ENCODE results near the gene ITGA6. TPM values are rescaled to one million over a fixed set of nuclear protein-coding genes. Genes with fewer than 3 reads are reported as not detected.
A peak's percentile ranks its signal among the peaks of the same experiment; 100 is the strongest.

The ITGA6 gene
- total RNA-seq, 1 donor from 2014 or later = 70.4 TPM

DNA sequence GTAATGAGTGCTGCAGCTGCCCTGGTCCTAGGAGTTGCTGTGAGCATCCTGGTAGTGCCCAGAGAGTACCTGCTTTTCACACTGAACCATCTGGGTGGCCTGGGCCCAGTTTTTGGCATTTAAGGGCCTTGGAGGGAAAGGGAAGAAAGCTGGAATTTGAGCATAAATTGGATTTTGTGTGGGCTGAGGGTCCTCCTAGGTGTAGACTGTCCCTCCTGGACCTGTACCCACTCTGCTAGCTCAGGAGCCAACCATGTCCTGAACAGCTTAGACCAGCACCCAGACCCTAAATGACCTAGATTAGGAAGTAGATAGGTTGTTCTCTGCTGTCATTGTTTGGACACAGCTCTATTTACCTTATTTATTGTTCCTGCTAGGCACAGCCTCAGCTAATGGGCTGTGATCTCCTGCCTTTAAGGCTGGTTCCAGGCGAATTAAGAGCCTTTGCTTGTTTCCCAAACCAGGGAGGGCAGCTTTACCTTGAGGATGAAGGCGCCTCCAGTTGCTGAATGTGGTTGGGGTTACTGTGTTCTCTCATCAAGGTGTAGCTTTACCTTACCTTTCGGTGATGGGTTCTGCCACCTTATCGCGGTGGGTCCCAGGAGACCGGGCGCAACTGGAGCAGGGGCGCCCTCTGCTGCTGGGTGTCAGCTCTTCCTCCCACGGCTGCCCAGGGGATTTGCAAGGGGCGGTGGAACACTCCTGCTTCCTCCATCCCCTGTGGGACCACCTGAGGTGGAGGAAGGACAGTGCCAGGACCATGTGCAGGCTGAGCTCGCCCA is 34.4 kb downstream of the ITGA6 start:
- Histone ChIP-seq H3K4me1 (peaks cover 59% of the 10 kb centered on the region), H3K27me3 (ENCODE audit: low read depth) (peaks cover 4% of the 10 kb centered on the region), H3K9me3 (no peaks in the 10 kb centered on the region), H3K27ac (peak overlapping the region; percentile 20), H3K4me3 (no peak overlapping the region), H3K36me3 (no peaks in the 10 kb centered on the region)
- peak; percentile 85 to 86 for ATAC-seq
- TF ChIP-seq, protein P1, sequence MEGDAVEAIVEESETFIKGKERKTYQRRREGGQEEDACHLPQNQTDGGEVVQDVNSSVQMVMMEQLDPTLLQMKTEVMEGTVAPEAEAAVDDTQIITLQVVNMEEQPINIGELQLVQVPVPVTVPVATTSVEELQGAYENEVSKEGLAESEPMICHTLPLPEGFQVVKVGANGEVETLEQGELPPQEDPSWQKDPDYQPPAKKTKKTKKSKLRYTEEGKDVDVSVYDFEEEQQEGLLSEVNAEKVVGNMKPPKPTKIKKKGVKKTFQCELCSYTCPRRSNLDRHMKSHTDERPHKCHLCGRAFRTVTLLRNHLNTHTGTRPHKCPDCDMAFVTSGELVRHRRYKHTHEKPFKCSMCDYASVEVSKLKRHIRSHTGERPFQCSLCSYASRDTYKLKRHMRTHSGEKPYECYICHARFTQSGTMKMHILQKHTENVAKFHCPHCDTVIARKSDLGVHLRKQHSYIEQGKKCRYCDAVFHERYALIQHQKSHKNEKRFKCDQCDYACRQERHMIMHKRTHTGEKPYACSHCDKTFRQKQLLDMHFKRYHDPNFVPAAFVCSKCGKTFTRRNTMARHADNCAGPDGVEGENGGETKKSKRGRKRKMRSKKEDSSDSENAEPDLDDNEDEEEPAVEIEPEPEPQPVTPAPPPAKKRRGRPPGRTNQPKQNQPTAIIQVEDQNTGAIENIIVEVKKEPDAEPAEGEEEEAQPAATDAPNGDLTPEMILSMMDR (IDR thresholded peaks at IDR 0.05) = peak; percentile 85
- intact Hi-C loops (cut with DNase I) = loop anchor here (10.0 kb wide), 1 partner anchor 287 kb away; no protein-coding TSS in a partner anchor
- peak; percentile 77 for DNase-seq

- Histone ChIP-seq H3K27ac (no peak overlapping the region), H3K4me1 (peaks cover 59% of the 10 kb centered on the region), H3K36me3 (no peaks in the 10 kb centered on the region), H3K27me3 (ENCODE audit: low read depth) (peaks cover 4% of the 10 kb centered on the region), H3K4me3 (no peak overlapping the region), H3K9me3 (no peaks in the 10 kb centered on the region)
- intact Hi-C loops (cut with DNase I) = loop anchor here (10.0 kb wide), 1 partner anchor 288 kb away; no protein-coding TSS in a partner anchor
- DNase-seq = no peak
- TF ChIP-seq, protein P1 (IDR thresholded peaks at IDR 0.05) = peak; percentile 3
- no peak for ATAC-seq
These were observed 35.0 kb downstream of the ITGA6 start for GRCh38 chr2:172462373-172462848.

- TF ChIP-seq, protein P1 (IDR thresholded peaks at IDR 0.05) = no peak
- Histone ChIP-seq H3K9me3 (no peaks in the 10 kb centered on the region), H3K4me3 (no peak overlapping the region), H3K36me3 (no peaks in the 10 kb centered on the region), H3K27me3 (ENCODE audit: low read depth) (peaks cover 4% of the 10 kb centered on the region), H3K4me1 (peaks cover 59% of the 10 kb centered on the region), H3K27ac (no peak overlapping the region)
- DNase-seq (no peak), ATAC-seq (peak; percentile 37 to 55)
- intact Hi-C loops (cut with DNase I) = loop anchor here (10.0 kb wide), 1 partner anchor 288 kb away; no protein-coding TSS in a partner anchor
These were observed 35.5 kb downstream of the ITGA6 start for GRCh38 chr2:172462849-172463381.

- Histone ChIP-seq H3K9me3 (no peaks in the 10 kb centered on the region), H3K27ac (peak overlapping the region; percentile 59), H3K36me3 (no peaks in the 10 kb centered on the region), H3K27me3 (ENCODE audit: low read depth) (peaks cover 4% of the 10 kb centered on the region), H3K4me1 (peaks cover 58% of the 10 kb centered on the region), H3K4me3 (no peak overlapping the region)
- intact Hi-C loops (cut with DNase I) = loop anchor here (10.0 kb wide), 1 partner anchor 290 kb away; no protein-coding TSS in a partner anchor
- no peak for DNase-seq
- TF ChIP-seq, protein P1 (IDR thresholded peaks at IDR 0.05) = no peak
- no peak for ATAC-seq
These were observed 37.2 kb downstream of the ITGA6 start for GRCh38 chr2:172464400-172465129.
